ENCODE measurements around the gene CDH23. TPM values are rescaled to one million over a fixed set of nuclear protein-coding genes. Genes with fewer than 3 reads are reported as not detected.

CDH23 gene
- total RNA-seq, 1 experiment from 2014 or later: 0.34 TPM

- Histone ChIP-seq H3K4me1 (no peaks in the 10 kb centered on the region), H3K36me3 (ENCODE audit: control insufficient read depth, insufficient read depth, low read length) (no peaks in the 10 kb centered on the region), H3K9me3 (no peaks in the 10 kb centered on the region), H3K27me3 (replicated peaks; ENCODE audit: control insufficient read depth, insufficient read depth, low read length) (no peaks in the 10 kb centered on the region; the same call in 1 of the 2 replicates), H3K4me3 (ENCODE audit: low read depth, low read length) (no peak overlapping the region)
- H3K4me3 Mint-ChIP-seq (ENCODE audit: unreplicated experiment): no peak overlapping the region
- H3K36me3 Mint-ChIP-seq (ENCODE audit: insufficient read depth, unreplicated experiment): no peaks in the 10 kb centered on the region
- DNase-seq: peak in 1 of 2 experiments; percentile 34
- H3K9me3 Mint-ChIP-seq (ENCODE audit: unreplicated experiment): no peaks in the 10 kb centered on the region
- H3K27ac Mint-ChIP-seq (ENCODE audit: unreplicated experiment): no peak overlapping the region
- peaks cover 16% of the 10 kb centered on the region for H3K27me3 Mint-ChIP-seq (ENCODE audit: insufficient read depth, unreplicated experiment)
- ChIA-PET CTCF (no interaction called here), POLR2A (no interaction called here)
- intact Hi-C loops (cut with micrococcal nuclease; ENCODE audit: unreplicated experiment): no loop called here
- TF ChIP-seq CTCF (IDR thresholded peaks at IDR 0.05; ENCODE audit: insufficient read depth in 1 of 2, low read depth in 1 of 2, low read length in 1 of 2, severe bottlenecking in 1 of 2, unreplicated experiment in 1 of 2): no peak
- no TSS peak for BruUV-seq (replicated peaks)
- H3K4me1 Mint-ChIP-seq (ENCODE audit: low read depth, unreplicated experiment): no peaks in the 10 kb centered on the region
Observed at GRCh38 chr10:71435571-71436267, 39.0 kb downstream of the CDH23 start.

GRCh38 chr10:71436268-71437125 lies 39.8 kb downstream of the CDH23 start:
- Mint-ChIP-seq H3K36me3 (ENCODE audit: insufficient read depth, unreplicated experiment) (no peaks in the 10 kb centered on the region), H3K9me3 (ENCODE audit: unreplicated experiment) (no peaks in the 10 kb centered on the region), H3K4me1 (ENCODE audit: low read depth, unreplicated experiment) (no peaks in the 10 kb centered on the region), H3K4me3 (ENCODE audit: unreplicated experiment) (no peak overlapping the region), H3K27me3 (ENCODE audit: insufficient read depth, unreplicated experiment) (peaks cover 16% of the 10 kb centered on the region), H3K27ac (ENCODE audit: unreplicated experiment) (no peak overlapping the region)
- no peaks in the 10 kb centered on the region for H3K4me1 ChIP-seq
- TF ChIP-seq CTCF (IDR thresholded peaks at IDR 0.05; ENCODE audit: insufficient read depth in 1 of 2, low read depth in 1 of 2, low read length in 1 of 2, severe bottlenecking in 1 of 2, unreplicated experiment in 1 of 2): no peak
- no peaks in the 10 kb centered on the region for H3K9me3 ChIP-seq
- POLR2A ChIA-PET: no interaction called here
- H3K36me3 ChIP-seq (ENCODE audit: control insufficient read depth, insufficient read depth, low read length): no peaks in the 10 kb centered on the region
- CTCF ChIA-PET: interaction anchor here (0.7 kb wide), 1 partner anchor 80 kb away, joined by 3 read pairs; no protein-coding TSS in a partner anchor
- no peak overlapping the region for H3K4me3 ChIP-seq (ENCODE audit: low read depth, low read length)
- no peaks in the 10 kb centered on the region; the same call in 1 of the 2 replicates for H3K27me3 ChIP-seq (replicated peaks; ENCODE audit: control insufficient read depth, insufficient read depth, low read length)
- intact Hi-C loops (cut with micrococcal nuclease; ENCODE audit: unreplicated experiment): no loop called here
- DNase-seq: peak in 1 of 2 experiments; percentile 14
- no TSS peak for BruUV-seq (replicated peaks)

GRCh38 chr10:71437537-71438092 lies 40.9 kb downstream of the CDH23 start:
- no peaks in the 10 kb centered on the region for H3K9me3 ChIP-seq
- CTCF ChIA-PET: interaction anchor here (0.7 kb wide), 1 partner anchor 77 kb away, joined by 7 read pairs; no protein-coding TSS in a partner anchor
- no peak overlapping the region for H3K4me3 ChIP-seq (ENCODE audit: low read depth, low read length)
- intact Hi-C loops (cut with micrococcal nuclease; ENCODE audit: unreplicated experiment): no loop called here
- Mint-ChIP-seq H3K9me3 (ENCODE audit: unreplicated experiment) (no peaks in the 10 kb centered on the region), H3K36me3 (ENCODE audit: insufficient read depth, unreplicated experiment) (no peaks in the 10 kb centered on the region), H3K4me3 (ENCODE audit: unreplicated experiment) (no peak overlapping the region), H3K27ac (ENCODE audit: unreplicated experiment) (no peak overlapping the region), H3K27me3 (ENCODE audit: insufficient read depth, unreplicated experiment) (peaks cover 18% of the 10 kb centered on the region), H3K4me1 (ENCODE audit: low read depth, unreplicated experiment) (no peaks in the 10 kb centered on the region)
- H3K27me3 ChIP-seq (replicated peaks; ENCODE audit: control insufficient read depth, insufficient read depth, low read length): no peaks in the 10 kb centered on the region; the same call in 1 of the 2 replicates
- no peak for TF ChIP-seq CTCF (IDR thresholded peaks at IDR 0.05; ENCODE audit: insufficient read depth in 1 of 2, low read depth in 1 of 2, low read length in 1 of 2, severe bottlenecking in 1 of 2, unreplicated experiment in 1 of 2)
- no peaks in the 10 kb centered on the region for H3K4me1 ChIP-seq
- POLR2A ChIA-PET: no interaction called here
- no TSS peak for BruUV-seq (replicated peaks)
- H3K36me3 ChIP-seq (ENCODE audit: control insufficient read depth, insufficient read depth, low read length): no peaks in the 10 kb centered on the region
- DNase-seq: peak in 1 of 2 experiments; percentile 7

All from Caco-2 (cell line).